ENCODE data around the gene USF2. TPM values are rescaled to one million over a fixed set of nuclear protein-coding genes. Genes with fewer than 3 reads are reported as not detected.

Gene USF2
- polyA plus RNA-seq, 1 of the 3 experiments (the other 2 are of a cell fraction): 102 TPM

DNA sequence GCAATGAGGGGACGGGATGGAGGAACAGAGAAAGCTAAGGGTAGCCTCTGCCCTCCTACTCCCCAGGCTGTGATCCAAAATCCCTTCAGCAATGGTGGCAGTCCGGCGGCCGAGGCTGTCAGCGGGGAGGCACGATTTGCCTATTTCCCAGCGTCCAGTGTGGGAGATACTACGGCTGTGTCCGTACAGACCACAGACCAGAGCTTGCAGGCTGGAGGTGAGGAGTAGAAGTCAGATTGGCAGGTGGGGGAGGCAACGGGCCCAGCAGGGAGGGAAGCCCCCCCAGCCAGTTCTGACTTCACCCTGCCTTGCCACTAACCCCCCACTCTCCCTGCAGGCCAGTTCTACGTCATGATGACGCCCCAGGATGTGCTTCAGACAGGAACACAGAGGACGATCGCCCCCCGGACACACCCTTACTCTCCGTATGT is 1.6 kb downstream of the USF2 start:
- Histone ChIP-seq H3K4me3 (ENCODE audit: low read depth in 2 of 2, low read length in 1 of 2) (no peak overlapping the region), H3F3A (replicated peaks; ENCODE audit: insufficient read depth) (peaks cover 4% of the 10 kb centered on the region), H3K27me3 (ENCODE audit: insufficient read depth) (no peaks in the 10 kb centered on the region), H3K4me2 (peak overlapping the region; percentile 74), H4K20me1 (ENCODE audit: insufficient read depth) (no peaks in the 10 kb centered on the region), H3K27ac (ENCODE audit: low read depth in 2 of 2, low read length in 1 of 2) (no peak overlapping the region), H3K36me3 (replicated peaks in 1 of 2; ENCODE audit: control insufficient read depth in 1 of 2, insufficient read depth in 2 of 2, low read length in 1 of 2) (peaks cover 19 to 34% of the 10 kb centered on the region in 2 experiments), H3K79me2 (ENCODE audit: insufficient read depth) (peaks cover 22% of the 10 kb centered on the region), H3K9ac (no peak overlapping the region), H3K9me3 (no peaks in the 10 kb centered on the region), H3K4me1 (ENCODE audit: control insufficient read depth in 1 of 2, insufficient read depth in 2 of 2, low read depth in 1 of 2, low read length in 1 of 2) (peaks cover 4 to 15% of the 10 kb centered on the region in 2 experiments; a peak in 1 of 4 replicates), H3K9me2 (no peaks in the 10 kb centered on the region), H2AFZ (ENCODE audit: low read depth) (no peak overlapping the region)
- ChIA-PET POLR2A (no interaction called here), CTCF (interaction anchor here (0.7 to 2.6 kb wide), 13 partner anchors 9 to 203 kb away, joined by 3 to 38 read pairs (median 3); partner anchors contain the start of genes FXYD3, HAMP and MAG)
- TF ChIP-seq EP300 (IDR thresholded peaks at IDR 0.05; ENCODE audit: borderline replicate concordance in 1 of 2, low read depth in 1 of 2, low read length in 1 of 2) (no peak), EZH2phosphoT487 (IDR thresholded peaks at IDR 0.05; ENCODE audit: borderline replicate concordance, low read depth) (no peak)
- TF ChIP-seq, protein P1, sequence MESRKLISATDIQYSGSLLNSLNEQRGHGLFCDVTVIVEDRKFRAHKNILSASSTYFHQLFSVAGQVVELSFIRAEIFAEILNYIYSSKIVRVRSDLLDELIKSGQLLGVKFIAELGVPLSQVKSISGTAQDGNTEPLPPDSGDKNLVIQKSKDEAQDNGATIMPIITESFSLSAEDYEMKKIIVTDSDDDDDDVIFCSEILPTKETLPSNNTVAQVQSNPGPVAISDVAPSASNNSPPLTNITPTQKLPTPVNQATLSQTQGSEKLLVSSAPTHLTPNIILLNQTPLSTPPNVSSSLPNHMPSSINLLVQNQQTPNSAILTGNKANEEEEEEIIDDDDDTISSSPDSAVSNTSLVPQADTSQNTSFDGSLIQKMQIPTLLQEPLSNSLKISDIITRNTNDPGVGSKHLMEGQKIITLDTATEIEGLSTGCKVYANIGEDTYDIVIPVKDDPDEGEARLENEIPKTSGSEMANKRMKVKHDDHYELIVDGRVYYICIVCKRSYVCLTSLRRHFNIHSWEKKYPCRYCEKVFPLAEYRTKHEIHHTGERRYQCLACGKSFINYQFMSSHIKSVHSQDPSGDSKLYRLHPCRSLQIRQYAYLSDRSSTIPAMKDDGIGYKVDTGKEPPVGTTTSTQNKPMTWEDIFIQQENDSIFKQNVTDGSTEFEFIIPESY (IDR thresholded peaks at IDR 0.05; ENCODE audit: borderline replicate concordance, low read depth): no peak
- TF ChIP-seq, protein P2, sequence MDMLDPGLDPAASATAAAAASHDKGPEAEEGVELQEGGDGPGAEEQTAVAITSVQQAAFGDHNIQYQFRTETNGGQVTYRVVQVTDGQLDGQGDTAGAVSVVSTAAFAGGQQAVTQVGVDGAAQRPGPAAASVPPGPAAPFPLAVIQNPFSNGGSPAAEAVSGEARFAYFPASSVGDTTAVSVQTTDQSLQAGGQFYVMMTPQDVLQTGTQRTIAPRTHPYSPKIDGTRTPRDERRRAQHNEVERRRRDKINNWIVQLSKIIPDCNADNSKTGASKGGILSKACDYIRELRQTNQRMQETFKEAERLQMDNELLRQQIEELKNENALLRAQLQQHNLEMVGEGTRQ (IDR thresholded peaks at IDR 0.05; ENCODE audit: borderline replicate concordance, low read depth, low read length): no peak
- TF ChIP-seq, protein P3, sequence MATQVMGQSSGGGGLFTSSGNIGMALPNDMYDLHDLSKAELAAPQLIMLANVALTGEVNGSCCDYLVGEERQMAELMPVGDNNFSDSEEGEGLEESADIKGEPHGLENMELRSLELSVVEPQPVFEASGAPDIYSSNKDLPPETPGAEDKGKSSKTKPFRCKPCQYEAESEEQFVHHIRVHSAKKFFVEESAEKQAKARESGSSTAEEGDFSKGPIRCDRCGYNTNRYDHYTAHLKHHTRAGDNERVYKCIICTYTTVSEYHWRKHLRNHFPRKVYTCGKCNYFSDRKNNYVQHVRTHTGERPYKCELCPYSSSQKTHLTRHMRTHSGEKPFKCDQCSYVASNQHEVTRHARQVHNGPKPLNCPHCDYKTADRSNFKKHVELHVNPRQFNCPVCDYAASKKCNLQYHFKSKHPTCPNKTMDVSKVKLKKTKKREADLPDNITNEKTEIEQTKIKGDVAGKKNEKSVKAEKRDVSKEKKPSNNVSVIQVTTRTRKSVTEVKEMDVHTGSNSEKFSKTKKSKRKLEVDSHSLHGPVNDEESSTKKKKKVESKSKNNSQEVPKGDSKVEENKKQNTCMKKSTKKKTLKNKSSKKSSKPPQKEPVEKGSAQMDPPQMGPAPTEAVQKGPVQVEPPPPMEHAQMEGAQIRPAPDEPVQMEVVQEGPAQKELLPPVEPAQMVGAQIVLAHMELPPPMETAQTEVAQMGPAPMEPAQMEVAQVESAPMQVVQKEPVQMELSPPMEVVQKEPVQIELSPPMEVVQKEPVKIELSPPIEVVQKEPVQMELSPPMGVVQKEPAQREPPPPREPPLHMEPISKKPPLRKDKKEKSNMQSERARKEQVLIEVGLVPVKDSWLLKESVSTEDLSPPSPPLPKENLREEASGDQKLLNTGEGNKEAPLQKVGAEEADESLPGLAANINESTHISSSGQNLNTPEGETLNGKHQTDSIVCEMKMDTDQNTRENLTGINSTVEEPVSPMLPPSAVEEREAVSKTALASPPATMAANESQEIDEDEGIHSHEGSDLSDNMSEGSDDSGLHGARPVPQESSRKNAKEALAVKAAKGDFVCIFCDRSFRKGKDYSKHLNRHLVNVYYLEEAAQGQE (IDR thresholded peaks at IDR 0.05; ENCODE audit: low read depth, low read length): no peak
- TF ChIP-seq, protein P4, sequence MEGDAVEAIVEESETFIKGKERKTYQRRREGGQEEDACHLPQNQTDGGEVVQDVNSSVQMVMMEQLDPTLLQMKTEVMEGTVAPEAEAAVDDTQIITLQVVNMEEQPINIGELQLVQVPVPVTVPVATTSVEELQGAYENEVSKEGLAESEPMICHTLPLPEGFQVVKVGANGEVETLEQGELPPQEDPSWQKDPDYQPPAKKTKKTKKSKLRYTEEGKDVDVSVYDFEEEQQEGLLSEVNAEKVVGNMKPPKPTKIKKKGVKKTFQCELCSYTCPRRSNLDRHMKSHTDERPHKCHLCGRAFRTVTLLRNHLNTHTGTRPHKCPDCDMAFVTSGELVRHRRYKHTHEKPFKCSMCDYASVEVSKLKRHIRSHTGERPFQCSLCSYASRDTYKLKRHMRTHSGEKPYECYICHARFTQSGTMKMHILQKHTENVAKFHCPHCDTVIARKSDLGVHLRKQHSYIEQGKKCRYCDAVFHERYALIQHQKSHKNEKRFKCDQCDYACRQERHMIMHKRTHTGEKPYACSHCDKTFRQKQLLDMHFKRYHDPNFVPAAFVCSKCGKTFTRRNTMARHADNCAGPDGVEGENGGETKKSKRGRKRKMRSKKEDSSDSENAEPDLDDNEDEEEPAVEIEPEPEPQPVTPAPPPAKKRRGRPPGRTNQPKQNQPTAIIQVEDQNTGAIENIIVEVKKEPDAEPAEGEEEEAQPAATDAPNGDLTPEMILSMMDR (IDR thresholded peaks at IDR 0.05): no peak
- 89% methylated on average over 11 of the region's 16 CpGs for WGBS (ENCODE audit: low lambda C conversion rate)
- no peak for DNase-seq
